NCI-H748 treated with DMSO at 0.1 percent for 48 hours (cell line): ENCODE measurements around the gene DGKZ.
"Not testable (repeated sequence)": the region's sequence is repeated elsewhere in the genome, so short reads cannot be mapped to it uniquely, and the experiment has no call there.

Source experiments
- DNase-seq: peaks from one replicate; lab custom pipeline; 2025; lab: John Stamatoyannopoulos, UW

DGKZ gene

GRCh38 chr11:46367244-46367915, 20.1 kb downstream of the DGKZ start:
- DNase-seq: no peak

GRCh38 chr11:46367916-46368267, 20.6 kb downstream of the DGKZ start:
- no peak for DNase-seq

- no peak for DNase-seq
Measured at GRCh38 chr11:46369458-46370152, 22.3 kb downstream of the DGKZ start.

- no peak for DNase-seq
Measured at GRCh38 chr11:46370253-46370652, 23.0 kb downstream of the DGKZ start.

GRCh38 chr11:46371262-46371661, 24.0 kb downstream of the DGKZ start:
- not testable (repeated sequence) for DNase-seq

GRCh38 chr11:46372086-46372485, 24.8 kb downstream of the DGKZ start:
- DNase-seq: no peak

- DNase-seq: not testable (repeated sequence)
Measured at GRCh38 chr11:46372501-46372900, 25.2 kb downstream of the DGKZ start.

GRCh38 chr11:46373787-46374740, 26.8 kb downstream of the DGKZ start:
- DNase-seq: no peak

GRCh38 chr11:46374815-46375214, 27.6 kb downstream of the DGKZ start:
- no peak for DNase-seq

GRCh38 chr11:46375392-46376101, 28.3 kb downstream of the DGKZ start:
- no peak for DNase-seq

GRCh38 chr11:46376258-46377050, 29.2 kb downstream of the DGKZ start:
- DNase-seq: no peak

GRCh38 chr11:46377290-46377689, 30.0 kb downstream of the DGKZ start:
- no peak for DNase-seq

- DNase-seq: no peak
Measured at GRCh38 chr11:46377831-46378230, 30.6 kb downstream of the DGKZ start.

- DNase-seq: no peak
Measured at GRCh38 chr11:46378296-46378695, 31.0 kb downstream of the DGKZ start.

- DNase-seq: no peak
Measured at GRCh38 chr11:46378811-46379481, 31.7 kb downstream of the DGKZ start.

GRCh38 chr11:46379482-46380293, 32.4 kb downstream of the DGKZ start:
- not testable (repeated sequence) for DNase-seq

GRCh38 chr11:46380340-46381047, 33.2 kb downstream of the DGKZ start:
- DNase-seq: no peak

- DNase-seq: no peak
Measured at GRCh38 chr11:46381048-46381818, 34.0 kb downstream of the DGKZ start, which contains the start of gene MDK. MDK (plus strand) TSS chr11:46381669; CDS start chr11:46382058, 389 bp downstream.
